GM15510 (cell line): ENCODE results near the gene GREB1L.

Source experiments
- POLR2A ChIP-seq: IDR thresholded peaks from 3 replicates; pipeline ENCODE4 v1.6.1; 2011; ENCODE audit warnings: borderline replicate concordance; ENCODE audit not compliant: insufficient read length; ENCODE audit errors: extremely low read depth

Gene GREB1L

GRCh38 chr18:21254576-21254975 is 12.5 kb downstream of the GREB1L start:
- TF ChIP-seq POLR2A: no peak

GRCh38 chr18:21255211-21255610 is 13.2 kb downstream of the GREB1L start:
- no peak for TF ChIP-seq POLR2A

GRCh38 chr18:21257386-21257785 is 15.4 kb downstream of the GREB1L start:
- TF ChIP-seq POLR2A: no peak

- TF ChIP-seq POLR2A: no peak
Measured at GRCh38 chr18:21260621-21261020, 18.6 kb downstream of the GREB1L start.

GRCh38 chr18:21261352-21261751 is 19.3 kb downstream of the GREB1L start:
- TF ChIP-seq POLR2A: no peak

GRCh38 chr18:21262244-21262643 is 20.2 kb downstream of the GREB1L start:
- no peak for TF ChIP-seq POLR2A

GRCh38 chr18:21262979-21263378 is 20.9 kb downstream of the GREB1L start:
- no peak for TF ChIP-seq POLR2A

GRCh38 chr18:21264651-21265050 is 22.6 kb downstream of the GREB1L start:
- TF ChIP-seq POLR2A: no peak

GRCh38 chr18:21265971-21266673 is 24.1 kb downstream of the GREB1L start:
- TF ChIP-seq POLR2A: no peak

- TF ChIP-seq POLR2A: no peak
Measured at GRCh38 chr18:21267400-21267799, 25.4 kb downstream of the GREB1L start.

- no peak for TF ChIP-seq POLR2A
Measured at GRCh38 chr18:21269349-21269748, 27.3 kb downstream of the GREB1L start.

- TF ChIP-seq POLR2A: no peak
Measured at GRCh38 chr18:21270453-21270852, 28.4 kb downstream of the GREB1L start.

GRCh38 chr18:21272016-21272579 is 30.1 kb downstream of the GREB1L start:
- no peak for TF ChIP-seq POLR2A

GRCh38 chr18:21273568-21273967 is 31.5 kb downstream of the GREB1L start:
- TF ChIP-seq POLR2A: no peak

- TF ChIP-seq POLR2A: no peak
Measured at GRCh38 chr18:21275645-21276044, 33.6 kb downstream of the GREB1L start.

GRCh38 chr18:21277578-21277977 is 35.5 kb downstream of the GREB1L start:
- no peak for TF ChIP-seq POLR2A
